GM10266 (cell line): ENCODE results near the gene DIPK1A.
"Not testable (repeated sequence)": the region's sequence is repeated elsewhere in the genome, so short reads cannot be mapped to it uniquely, and the experiment has no call there.

Experiments
- DNase-seq: peaks from one replicate; pipeline ENCODE4 v3.0.0; 2012; ENCODE audit errors: extremely low spot score
- TF ChIP-seq, protein P1 (sequence below): IDR thresholded peaks from 2 replicates; pipeline ENCODE4 v1.5.1; 2012; ENCODE audit warnings: mild to moderate bottlenecking, low read depth; ENCODE audit not compliant: control insufficient read depth, insufficient read depth; ENCODE audit errors: missing control alignments

The DIPK1A gene

DNA sequence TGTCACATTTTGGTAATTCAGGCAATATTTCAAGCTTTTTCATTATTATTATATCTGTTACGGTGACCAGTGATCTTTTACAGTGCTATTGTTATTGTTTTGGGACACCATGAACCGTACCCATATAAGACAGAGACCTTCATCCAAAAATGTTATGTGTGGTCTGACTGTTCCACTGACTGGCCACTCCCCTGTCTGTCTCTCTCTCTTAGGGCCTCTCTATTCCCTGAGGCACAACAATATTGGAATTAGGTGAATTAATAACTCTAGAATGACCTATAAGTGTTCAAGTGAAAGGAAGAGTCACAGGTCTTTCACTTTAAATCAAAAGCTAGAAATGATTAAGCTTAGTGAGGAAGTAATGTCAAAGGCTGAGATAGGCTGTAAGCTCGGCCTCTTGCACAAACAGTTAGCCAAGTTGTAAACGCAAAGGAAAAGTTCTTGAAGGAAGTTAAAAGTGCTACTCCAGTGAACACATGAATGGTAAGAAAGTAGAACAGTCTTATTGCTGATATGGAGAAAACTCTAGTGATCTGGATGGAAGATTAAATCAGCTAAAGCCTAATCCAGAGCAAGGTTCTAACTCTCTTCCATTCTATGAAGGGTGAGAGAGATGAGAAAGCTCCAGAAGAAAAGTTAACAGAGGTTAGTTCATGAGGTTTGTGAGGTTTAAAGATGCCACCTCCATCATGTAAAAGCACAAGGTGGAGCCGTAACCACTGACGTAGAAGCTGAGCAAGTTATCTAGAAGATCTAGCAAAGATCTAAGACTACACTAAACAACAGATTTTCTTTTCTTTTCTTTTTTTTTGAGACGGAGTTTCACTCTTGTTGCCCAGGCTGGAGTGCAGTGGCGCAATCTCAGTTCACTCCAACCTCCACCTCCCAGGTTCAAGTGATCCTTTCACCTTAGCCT is 19.7 kb upstream of the DIPK1A start:
- TF ChIP-seq, protein P1, sequence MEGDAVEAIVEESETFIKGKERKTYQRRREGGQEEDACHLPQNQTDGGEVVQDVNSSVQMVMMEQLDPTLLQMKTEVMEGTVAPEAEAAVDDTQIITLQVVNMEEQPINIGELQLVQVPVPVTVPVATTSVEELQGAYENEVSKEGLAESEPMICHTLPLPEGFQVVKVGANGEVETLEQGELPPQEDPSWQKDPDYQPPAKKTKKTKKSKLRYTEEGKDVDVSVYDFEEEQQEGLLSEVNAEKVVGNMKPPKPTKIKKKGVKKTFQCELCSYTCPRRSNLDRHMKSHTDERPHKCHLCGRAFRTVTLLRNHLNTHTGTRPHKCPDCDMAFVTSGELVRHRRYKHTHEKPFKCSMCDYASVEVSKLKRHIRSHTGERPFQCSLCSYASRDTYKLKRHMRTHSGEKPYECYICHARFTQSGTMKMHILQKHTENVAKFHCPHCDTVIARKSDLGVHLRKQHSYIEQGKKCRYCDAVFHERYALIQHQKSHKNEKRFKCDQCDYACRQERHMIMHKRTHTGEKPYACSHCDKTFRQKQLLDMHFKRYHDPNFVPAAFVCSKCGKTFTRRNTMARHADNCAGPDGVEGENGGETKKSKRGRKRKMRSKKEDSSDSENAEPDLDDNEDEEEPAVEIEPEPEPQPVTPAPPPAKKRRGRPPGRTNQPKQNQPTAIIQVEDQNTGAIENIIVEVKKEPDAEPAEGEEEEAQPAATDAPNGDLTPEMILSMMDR, result no peak
- DNase-seq, result no peak

DNA sequence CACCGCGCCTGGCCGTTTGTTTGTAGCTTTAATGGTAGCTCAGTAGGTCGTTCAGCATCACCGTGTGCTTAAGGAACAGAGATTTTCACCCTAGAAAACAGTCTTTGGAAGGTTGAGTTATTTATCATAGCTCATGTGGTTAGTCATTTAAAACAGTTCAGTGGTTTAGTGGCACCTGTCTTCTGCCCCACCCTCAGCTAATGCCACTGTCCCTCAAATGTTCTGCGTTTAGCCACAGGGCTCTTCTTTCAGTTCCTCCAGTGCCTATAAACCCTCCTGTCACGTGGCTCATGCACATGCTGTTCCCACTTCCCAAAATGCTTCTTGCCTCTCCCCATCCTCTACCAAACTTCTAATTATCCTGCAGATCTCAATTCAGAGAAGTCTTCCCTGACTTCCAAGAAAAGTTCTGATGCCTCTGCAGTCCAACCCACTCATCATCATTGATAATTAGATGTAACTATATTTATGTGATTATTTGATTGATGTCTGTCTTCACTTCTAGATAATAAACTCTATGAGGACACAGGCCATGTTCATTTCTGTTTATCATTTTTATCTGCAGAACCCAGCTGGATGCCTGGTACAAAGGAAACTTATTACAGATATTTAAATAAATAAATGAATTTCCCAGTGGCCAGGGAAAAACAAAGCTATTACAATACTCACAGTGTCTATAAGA is 14.4 kb upstream of the DIPK1A start:
- DNase-seq, result no peak
- TF ChIP-seq, protein P1, result no peak

- not testable (repeated sequence) for DNase-seq
These were observed 12.8 kb upstream of the DIPK1A start for GRCh38 chr1:92974112-92974511.

- no peak for DNase-seq
- TF ChIP-seq, protein P1, result no peak
These were observed 12.1 kb upstream of the DIPK1A start for GRCh38 chr1:92973203-92973897.

DNA sequence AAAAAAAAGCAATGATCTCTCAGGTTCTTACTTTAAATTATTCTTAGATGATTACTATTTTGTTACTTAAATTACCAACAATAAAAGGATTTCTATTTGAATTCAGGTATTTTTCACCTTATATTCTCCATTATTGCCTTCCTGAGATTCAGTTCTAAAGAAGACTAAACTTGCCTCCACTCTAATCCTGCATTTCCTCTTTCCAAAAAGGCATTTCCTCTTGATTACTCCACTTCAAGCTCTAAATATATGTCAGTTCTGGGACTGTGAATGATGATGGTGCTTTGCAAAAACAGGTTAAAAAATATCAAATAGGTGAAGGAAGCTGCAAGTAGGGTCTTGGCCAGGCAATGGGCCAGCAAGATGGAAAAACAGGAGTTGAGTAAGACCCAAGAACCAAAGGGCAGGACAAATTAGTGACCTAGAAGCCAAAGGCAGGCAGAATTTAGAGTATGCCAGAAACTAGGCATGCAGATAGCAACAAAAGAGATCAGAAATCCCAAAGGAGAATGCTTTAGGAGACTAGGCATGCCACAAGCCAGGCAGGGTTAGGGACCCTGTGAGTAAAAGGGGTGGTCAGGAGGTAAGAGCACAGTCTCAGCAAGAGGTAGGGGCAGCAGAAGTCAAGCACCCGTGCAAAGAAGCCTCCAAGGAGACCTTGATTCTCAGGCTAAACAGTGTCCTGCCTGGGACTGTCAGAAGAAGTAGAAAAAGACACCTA is 11.3 kb upstream of the DIPK1A start:
- DNase-seq, result no peak
- TF ChIP-seq, protein P1, result no peak

DNA sequence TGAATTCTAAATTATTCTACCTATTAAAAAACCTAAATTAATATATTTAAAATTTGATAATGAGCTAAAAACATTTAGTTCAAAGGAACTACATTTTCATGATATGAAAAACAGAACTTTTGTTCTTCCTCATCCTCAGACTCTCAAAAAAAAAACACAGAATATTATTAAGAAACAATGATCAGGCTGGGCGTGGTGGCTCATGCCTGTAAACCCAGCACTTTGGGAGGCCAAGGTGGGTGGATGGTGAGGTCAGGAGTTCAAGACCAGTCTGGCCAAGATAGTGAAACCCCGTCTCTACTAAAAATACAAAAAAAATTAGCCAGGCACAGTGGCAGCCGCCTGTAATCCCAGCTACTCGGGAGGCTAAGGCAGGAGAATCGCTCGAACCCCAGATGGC is 10.7 kb upstream of the DIPK1A start:
- not testable (repeated sequence) for DNase-seq

DNA sequence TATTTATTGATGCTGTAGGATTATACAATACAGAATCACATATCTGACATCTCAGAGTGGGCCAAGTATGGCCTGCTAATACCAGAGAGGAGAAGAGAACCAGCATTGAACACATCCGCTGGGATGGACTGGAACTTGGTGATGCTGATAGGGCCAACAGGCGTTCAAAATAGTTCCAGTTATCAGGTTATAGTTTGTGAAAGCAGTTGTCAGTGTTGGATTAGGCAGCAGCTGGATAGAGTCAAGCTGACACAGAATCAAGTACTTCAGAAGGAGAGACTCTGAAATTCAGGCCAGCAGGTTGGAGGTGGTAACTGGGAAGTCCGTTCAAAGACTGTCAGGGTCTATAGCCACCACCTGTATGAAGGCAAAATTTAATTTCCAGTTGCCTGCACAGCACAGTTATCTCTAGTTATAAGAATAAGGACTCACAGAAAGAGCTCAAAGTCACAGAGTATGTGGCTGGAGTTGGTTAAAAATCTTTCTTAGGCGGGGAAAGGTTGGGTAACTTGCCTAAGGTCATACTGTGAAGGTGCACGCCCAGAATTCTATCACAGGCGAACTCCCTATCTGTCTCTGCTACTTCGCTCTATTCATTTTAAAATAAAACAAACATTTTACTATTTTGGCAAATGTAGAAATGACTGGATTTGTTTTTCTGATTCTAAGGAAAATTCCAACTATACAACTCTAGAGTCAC is 9.9 kb upstream of the DIPK1A start:
- TF ChIP-seq, protein P1, result no peak
- no peak for DNase-seq
